GM12873 (cell line): Measurements from ENCODE around the gene ZNF598.

ENCODE experiments used
- CTCF ChIP-seq: IDR thresholded peaks from 2 replicates; pipeline ENCODE4 v1.5.1; 2012; ENCODE audit warnings: low read depth, mild to moderate bottlenecking, moderate library complexity, low read length, control low read depth; ENCODE audit not compliant: insufficient read depth; ENCODE audit errors: missing control alignments

The ZNF598 gene

DNA sequence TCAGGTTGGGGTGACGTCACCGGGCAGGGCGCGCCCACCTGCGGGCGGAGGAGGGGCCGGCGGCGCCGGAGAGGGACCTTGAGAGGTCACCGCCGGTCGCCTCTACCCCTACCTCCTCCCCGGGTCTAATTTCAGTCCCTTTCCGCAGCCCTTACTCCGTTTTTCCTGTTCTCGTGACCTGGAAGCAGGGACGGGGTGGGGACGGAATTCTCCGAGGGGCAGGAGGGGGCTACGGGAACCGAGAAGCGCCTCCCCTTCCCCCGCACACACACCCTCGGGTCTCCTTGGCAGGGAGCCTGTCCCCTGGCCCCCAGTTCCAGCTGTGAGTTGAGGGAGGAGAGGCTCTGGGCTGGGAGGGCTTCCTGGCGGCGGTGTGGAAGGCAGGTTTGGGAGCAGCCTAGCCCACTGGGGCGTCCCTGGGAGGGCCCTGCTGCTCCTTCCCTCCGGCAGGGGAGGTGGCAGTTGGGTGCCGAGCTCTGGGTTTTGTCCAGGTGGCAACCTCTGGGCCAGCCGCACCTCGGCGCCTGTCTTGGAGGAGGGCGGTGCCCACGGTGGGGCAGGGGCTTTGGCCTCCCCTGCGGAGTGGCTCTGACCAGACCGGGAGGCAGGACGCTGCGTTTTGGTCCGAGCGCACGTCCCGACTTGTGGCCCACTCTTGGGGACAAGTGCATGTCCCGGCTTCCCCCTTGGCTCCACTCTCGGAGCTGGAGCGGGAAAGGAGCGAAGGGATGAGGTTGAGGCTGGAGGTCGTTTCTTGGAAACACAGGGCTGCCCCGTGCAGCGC lies 19.1 kb downstream of the ZNF598 start:
- TF ChIP-seq CTCF, result no peak

DNA sequence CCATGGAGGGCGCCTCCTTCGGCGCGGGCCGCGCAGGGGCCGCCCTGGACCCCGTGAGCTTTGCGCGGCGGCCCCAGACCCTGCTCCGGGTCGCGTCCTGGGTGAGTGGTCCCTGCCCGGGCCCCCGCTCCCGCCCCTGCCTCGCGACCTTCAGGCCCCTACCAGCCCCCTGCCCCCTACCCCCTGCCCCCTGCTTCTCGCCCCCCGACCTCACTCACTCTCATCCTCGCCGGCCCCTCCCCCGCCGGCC lies 19.6 kb downstream of the ZNF598 start:
- TF ChIP-seq CTCF, result no peak

DNA sequence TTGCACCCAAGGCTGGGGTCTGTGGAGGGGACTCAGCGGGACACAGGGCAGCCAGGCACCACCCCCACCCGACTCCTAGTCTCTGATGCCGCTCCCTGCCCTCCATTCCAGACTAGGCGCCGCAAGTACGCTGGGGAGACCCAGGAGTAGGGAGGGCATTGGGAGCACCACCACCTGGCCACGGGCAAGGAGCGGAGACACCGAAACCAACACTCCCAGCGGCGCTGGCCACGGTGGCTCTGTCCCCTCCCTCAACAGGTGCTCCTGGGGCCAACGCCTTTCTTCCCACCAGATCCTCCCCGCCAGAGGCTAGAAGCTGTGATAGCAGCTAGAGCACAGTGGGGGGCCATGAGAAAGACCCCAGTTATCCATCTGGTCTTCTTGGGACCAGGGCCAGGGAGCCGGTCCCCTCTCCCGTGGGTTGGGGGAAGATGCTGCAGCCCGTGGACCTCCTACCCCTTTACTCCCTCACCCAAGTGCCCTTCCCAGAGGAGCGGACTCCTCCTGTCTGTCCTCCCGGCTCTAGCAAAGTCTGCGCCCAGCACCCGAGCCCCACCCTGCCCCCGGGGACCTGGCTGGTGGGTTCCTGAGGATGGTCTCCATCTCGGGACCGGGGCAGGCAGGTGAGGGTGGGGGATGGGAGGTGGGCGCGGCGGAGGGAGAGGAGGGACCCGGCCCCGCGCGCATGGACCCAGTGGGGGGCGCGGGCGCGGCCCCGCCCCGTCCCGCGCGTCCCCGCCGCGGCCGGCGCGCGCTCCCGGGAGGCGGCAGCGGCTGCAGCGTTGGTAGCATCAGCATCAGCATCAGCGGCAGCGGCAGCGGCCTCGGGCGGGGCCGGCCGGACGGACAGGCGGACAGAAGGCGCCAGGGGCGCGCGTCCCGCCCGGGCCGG lies 20.2 kb downstream of the ZNF598 start, which contains the start of gene SYNGR3:
TSS of gene SYNGR3 (plus strand) at position 762 of the 892 bp plus-strand sequence. CDS start 133 bp downstream, outside the sequence.
- no peak for TF ChIP-seq CTCF

GRCh38 chr16:1987198-1987597 lies 22.4 kb downstream of the ZNF598 start:
- no peak for TF ChIP-seq CTCF

GRCh38 chr16:1985466-1986150 lies 24.0 kb downstream of the ZNF598 start:
- TF ChIP-seq CTCF, result no peak

DNA sequence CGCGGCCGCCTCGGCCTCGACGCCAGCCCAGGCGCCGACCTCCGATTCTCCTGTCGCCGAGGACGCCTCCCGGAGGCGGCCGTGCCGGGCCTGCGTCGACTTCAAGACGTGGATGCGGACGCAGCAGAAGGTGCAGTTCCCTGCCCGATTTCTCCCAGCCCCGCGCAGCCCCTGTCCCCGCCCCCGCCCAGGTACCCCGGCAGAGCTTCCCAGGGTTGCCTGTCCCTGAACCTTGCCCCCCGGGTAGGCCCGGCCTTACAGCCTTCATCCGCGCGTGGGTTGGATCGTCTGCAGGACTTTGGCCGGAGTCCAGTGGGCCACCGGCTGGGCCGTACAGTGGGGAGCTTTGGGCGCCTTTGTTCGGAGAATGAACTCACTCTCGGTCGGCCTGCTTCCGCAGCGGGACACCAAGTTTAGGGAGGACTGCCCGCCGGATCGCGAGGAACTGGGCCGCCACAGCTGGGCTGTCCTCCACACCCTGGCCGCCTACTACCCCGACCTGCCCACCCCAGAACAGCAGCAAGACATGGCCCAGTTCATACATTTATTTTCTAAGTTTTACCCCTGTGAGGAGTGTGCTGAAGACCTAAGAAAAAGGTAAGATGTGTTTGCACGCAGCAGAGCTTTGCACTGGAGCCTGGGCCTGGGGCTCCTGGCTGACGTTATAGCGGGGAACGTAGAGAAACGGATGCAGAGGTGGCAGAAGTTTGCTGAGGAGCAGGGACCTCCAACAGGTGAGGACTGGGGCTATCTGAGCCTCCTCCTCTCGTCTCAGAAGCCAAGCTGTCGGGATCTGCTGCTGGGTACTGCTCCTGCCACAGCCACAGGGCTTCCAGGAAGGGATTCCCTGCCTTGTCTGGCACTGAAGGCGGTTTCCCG lies 25.0 kb downstream of the ZNF598 start:
- TF ChIP-seq CTCF, result no peak
